Liver (tissue), 9 donors: Measurements from ENCODE around the gene SPSB1. TPM values are rescaled to one million over a fixed set of nuclear protein-coding genes. Genes with fewer than 3 reads are reported as not detected.

ENCODE experiments used
- DNase-seq: peaks from one replicate; pipeline ENCODE4 v3.0.0-alpha.2; 2017; ENCODE audit warnings: low spot score
- H3K27ac ChIP-seq, 2 donors: one replicate each; pipeline ENCODE4 v1.7.0; 2013; ENCODE audit warnings: inconsistent platforms in 2 of 2, low read length in 2 of 2, control low read depth in 1 of 2, low read depth in 1 of 2, mild to moderate bottlenecking in 1 of 2
- H3K27me3 ChIP-seq, 4 donors: one replicate each; pipeline versions ENCODE4 v1.6.1 to v1.7.0; 2013; ENCODE audit warnings: low read length in 3 of 4, inconsistent platforms in 1 of 4, mild to moderate bottlenecking in 1 of 4, moderate library complexity in 1 of 4; ENCODE audit not compliant: control insufficient read depth in 4 of 4, insufficient read depth in 4 of 4
- H3K36me3 ChIP-seq, 4 donors: one replicate each; pipeline versions ENCODE4 v1.6.1 to v1.7.0; 2013; ENCODE audit warnings: low read length in 3 of 4, mild to moderate bottlenecking in 3 of 4, low read depth in 1 of 4, moderate library complexity in 1 of 4; ENCODE audit not compliant: control insufficient read depth in 4 of 4, insufficient read depth in 3 of 4
- H3K4me1 ChIP-seq, 4 donors: one replicate each; pipeline versions ENCODE4 v1.6.1 to v1.7.0; 2013; ENCODE audit warnings: low read length in 3 of 4, mild to moderate bottlenecking in 3 of 4, moderate library complexity in 1 of 4; ENCODE audit not compliant: control insufficient read depth in 4 of 4, insufficient read depth in 4 of 4
- H3K4me3 ChIP-seq, 3 donors: one replicate each; pipeline versions ENCODE4 v1.6.1 to v1.7.0; 2013; ENCODE audit warnings: low read length in 3 of 3, control low read depth in 1 of 3, low read depth in 1 of 3, mild to moderate bottlenecking in 1 of 3
- H3K9ac ChIP-seq, 2 donors: one replicate each; pipeline ENCODE4 v1.7.0; 2013; ENCODE audit warnings: low read length in 2 of 2, mild to moderate bottlenecking in 2 of 2, moderate library complexity in 2 of 2, control low read depth in 1 of 2, low read depth in 1 of 2
- H3K9me3 ChIP-seq, 4 donors: one replicate each; pipeline versions ENCODE4 v1.6.1 to v1.7.0; 2013; ENCODE audit warnings: low read length in 3 of 4; ENCODE audit not compliant: control insufficient read depth in 4 of 4
- ATF3 ChIP-seq: IDR thresholded peaks from 2 replicates; pipeline ENCODE4 v1.6.1; 2016; ENCODE audit warnings: antibody characterized with exemption
- EGR1 ChIP-seq, 2 donors: IDR thresholded peaks; 2 replicates each; pipeline ENCODE4 v1.6.1; 2016 to 2018; ENCODE audit warnings: antibody characterized with exemption in 2 of 2, low read depth in 2 of 2
- FOXA1 ChIP-seq: IDR thresholded peaks from 2 replicates; pipeline ENCODE4 v1.6.1; 2016; ENCODE audit warnings: antibody characterized with exemption
- FOXA2 ChIP-seq: IDR thresholded peaks from 2 replicates; pipeline ENCODE4 v1.6.1; 2016; ENCODE audit warnings: antibody characterized with exemption
- HNF4A ChIP-seq, 2 donors: conservative IDR thresholded peaks; 2 replicates each; pipeline ENCODE4 v1.6.1; 2016; ENCODE audit warnings: antibody characterized with exemption in 2 of 2, mild to moderate bottlenecking in 2 of 2
- HNF4G ChIP-seq: IDR thresholded peaks from 2 replicates; pipeline ENCODE4 v1.6.1; 2016; ENCODE audit warnings: antibody characterized with exemption
- JUND ChIP-seq, 2 donors: IDR thresholded peaks; 2 replicates each; pipeline ENCODE4 v1.6.1; 2016; ENCODE audit warnings: antibody characterized with exemption in 2 of 2
- MAX ChIP-seq: IDR thresholded peaks from 2 replicates; pipeline ENCODE4 v1.6.1; 2016; ENCODE audit warnings: antibody characterized with exemption
- NR2F2 ChIP-seq: IDR thresholded peaks from 2 replicates; pipeline ENCODE4 v1.6.1; 2016; ENCODE audit warnings: antibody characterized with exemption
- RAD21 ChIP-seq, 2 donors: IDR thresholded peaks; 2 replicates each; pipeline ENCODE4 v1.6.1; 2016; ENCODE audit warnings: antibody characterized with exemption in 2 of 2, mild to moderate bottlenecking in 2 of 2
- REST ChIP-seq: IDR thresholded peaks from 2 replicates; pipeline ENCODE4 v1.6.1; 2016; ENCODE audit warnings: antibody characterized with exemption, mild to moderate bottlenecking
- RXRA ChIP-seq, 2 donors: IDR thresholded peaks; 2 replicates each; pipeline ENCODE4 v1.6.1; 2017 to 2018; ENCODE audit warnings: antibody characterized with exemption in 2 of 2, mild to moderate bottlenecking in 1 of 2
- SP1 ChIP-seq: IDR thresholded peaks from 2 replicates; pipeline ENCODE4 v1.6.1; 2018; ENCODE audit warnings: antibody characterized with exemption, mild to moderate bottlenecking
- YY1 ChIP-seq: IDR thresholded peaks from 2 replicates; pipeline ENCODE4 v1.6.1; 2016; ENCODE audit warnings: antibody characterized with exemption, mild to moderate bottlenecking
- ZBTB33 ChIP-seq: IDR thresholded peaks from 2 replicates; pipeline ENCODE4 v1.6.1; 2016; ENCODE audit warnings: antibody characterized with exemption
- WGBS: extraction: QIAGEN DNeasy Blood & Tissue Kit; methylation state at CpG from one replicate; pipeline ENCODE4 v1.1.7; 2013; 5-methylcytosine and 5-hydroxymethylcytosine counted together
- polyA plus RNA-seq, 2 donors: library from polyadenylated mRNA; stranded (reverse) in 1 of 2; unstranded in 1 of 2; fragments of 200-250 nt in 1 of 2; fragments of >200 nt in 1 of 2; fragmentation: Nextera tagmentation in 1 of 2; extraction: Ambion mirVana in 1 of 2; gene quantifications; one replicate each; pipeline versions ENCODE4 v1.2.1 to v1.2.3, GENCODE V29; 2013 to 2015
- total RNA-seq, 2 donors: library from RNA; depleted of rRNA; stranded (reverse); fragments of >200 nt; gene quantifications; one replicate each; pipeline ENCODE4 v1.2.3, GENCODE V29; 2014
- donor health status: healthy.
- donor health status: healthy.
- donor health status: healthy.
- donor health status: healthy.
- donor health status: healthy.

The SPSB1 gene
- total and polyA plus RNA-seq, 4 donors: 4.1 to 22.6 (median 14.8) TPM

GRCh38 chr1:9280015-9280860 is 12.5 kb upstream of the SPSB1 start:
- no peaks in the 10 kb centered on the region for H3K36me3 ChIP-seq
- no peak overlapping the region for H3K9ac ChIP-seq
- H3K27me3 ChIP-seq: no peaks in the 10 kb centered on the region
- no peaks in the 10 kb centered on the region for H3K9me3 ChIP-seq
- DNase-seq: no peak
- H3K4me1 ChIP-seq: no peaks in the 10 kb centered on the region
- no peak overlapping the region for H3K27ac ChIP-seq
- WGBS: 30% methylated on average over 36 of the region's 36 CpGs
- H3K4me3 ChIP-seq: no peak overlapping the region
- TF ChIP-seq MAX (no peak), REST (no peak), HNF4A (conservative IDR thresholded peaks at IDR 0.05) (no peak), SP1 (no peak), RAD21 (IDR thresholded peaks at IDR 0.05) (no peak), FOXA2 (no peak), HNF4G (no peak), ATF3 (no peak), ZBTB33 (no peak), FOXA1 (no peak), YY1 (no peak), EGR1 (IDR thresholded peaks at IDR 0.05; ENCODE audit: low read depth in 2 of 2) (no peak)

GRCh38 chr1:9281071-9281827 is 11.4 kb upstream of the SPSB1 start:
- no peak for TF ChIP-seq RAD21 (IDR thresholded peaks at IDR 0.05)
- no peak for TF ChIP-seq FOXA2
- TF ChIP-seq JUND (IDR thresholded peaks at IDR 0.05): no peak
- TF ChIP-seq NR2F2: no peak
- no peak for TF ChIP-seq SP1
- TF ChIP-seq RXRA (IDR thresholded peaks at IDR 0.05): no peak
- TF ChIP-seq REST: no peak
- no peak for TF ChIP-seq ATF3
- no peak for TF ChIP-seq YY1
- no peak for TF ChIP-seq ZBTB33
- H3K4me3 ChIP-seq: no peak overlapping the region
- no peaks in the 10 kb centered on the region for H3K4me1 ChIP-seq
- H3K36me3 ChIP-seq: no peaks in the 10 kb centered on the region
- H3K9ac ChIP-seq: no peak overlapping the region
- no peaks in the 10 kb centered on the region for H3K9me3 ChIP-seq
- H3K27ac ChIP-seq: no peak overlapping the region
- WGBS: 84% methylated on average over 19 of the region's 19 CpGs
- no peaks in the 10 kb centered on the region for H3K27me3 ChIP-seq
- no peak for DNase-seq
